NCI-H2107 (cell line): ENCODE results near the gene HLF.

Experiments
- DNase-seq: peaks from one replicate; lab custom pipeline; 2025; lab: John Stamatoyannopoulos, UW

HLF gene

DNA sequence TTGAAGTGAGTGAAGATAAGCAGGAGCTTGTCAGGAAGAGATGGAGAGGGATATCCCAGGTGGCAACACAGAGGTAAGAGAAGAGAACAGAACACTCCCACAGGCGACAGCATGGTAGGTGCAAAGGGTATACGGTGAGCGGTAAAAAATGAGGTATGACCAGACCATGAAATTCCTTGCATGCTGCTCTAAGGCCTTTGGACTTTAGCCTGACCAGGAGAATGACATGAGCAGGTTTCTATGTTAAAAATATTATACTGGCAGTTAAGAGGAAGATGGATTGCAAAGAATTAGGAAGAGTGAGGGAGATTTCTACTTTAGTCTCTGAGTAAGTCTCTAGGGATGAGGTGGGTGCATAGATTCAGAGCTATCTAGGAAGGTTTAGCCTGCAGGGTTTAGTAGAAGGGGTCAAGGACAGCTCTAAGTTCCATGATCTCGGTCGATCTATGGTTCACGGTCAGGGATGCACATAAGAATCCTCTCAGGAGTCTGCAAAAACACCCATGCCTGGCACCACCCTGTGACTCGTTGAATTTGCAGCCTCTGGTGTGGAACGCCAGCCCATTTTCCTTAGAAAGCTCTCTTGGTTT is 65.7 kb downstream of the HLF start:
- no peak for DNase-seq

DNA sequence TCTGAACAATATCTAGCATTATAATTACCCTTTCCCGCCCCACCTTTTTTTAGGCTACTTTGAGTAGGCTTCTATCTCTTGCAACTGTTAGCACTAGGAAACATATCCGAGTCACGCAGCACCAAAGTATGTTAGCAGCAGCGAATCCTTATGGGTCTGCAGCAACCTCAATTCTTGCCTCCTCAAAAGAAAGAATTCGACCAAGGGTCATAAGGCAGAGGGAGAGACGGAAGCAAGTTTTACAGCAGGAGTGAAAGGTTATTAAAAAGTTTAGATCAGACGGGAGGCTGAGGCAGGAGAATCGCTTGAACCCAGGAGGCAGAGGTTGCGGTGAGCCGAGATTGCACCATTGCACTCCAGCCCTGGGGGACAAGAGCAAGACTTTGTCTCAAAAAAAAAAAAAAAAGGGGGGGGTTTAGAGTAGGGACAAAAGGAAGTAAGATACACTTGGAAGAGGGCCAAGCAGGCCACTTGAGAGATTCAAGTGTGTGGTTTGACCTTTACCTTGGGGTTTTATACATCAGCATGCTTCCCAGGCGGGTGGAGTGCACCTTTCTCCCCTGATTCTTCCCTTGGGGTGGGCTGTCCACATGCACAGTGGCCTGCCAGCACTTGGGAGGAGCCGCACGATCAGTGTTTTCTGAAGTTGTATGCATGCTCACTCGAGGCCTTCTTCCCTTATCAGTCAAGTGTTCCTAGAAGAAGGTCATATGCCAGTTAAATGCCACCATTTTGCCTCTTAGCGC is 67.7 kb downstream of the HLF start:
- peak; percentile 15 for DNase-seq

DNA sequence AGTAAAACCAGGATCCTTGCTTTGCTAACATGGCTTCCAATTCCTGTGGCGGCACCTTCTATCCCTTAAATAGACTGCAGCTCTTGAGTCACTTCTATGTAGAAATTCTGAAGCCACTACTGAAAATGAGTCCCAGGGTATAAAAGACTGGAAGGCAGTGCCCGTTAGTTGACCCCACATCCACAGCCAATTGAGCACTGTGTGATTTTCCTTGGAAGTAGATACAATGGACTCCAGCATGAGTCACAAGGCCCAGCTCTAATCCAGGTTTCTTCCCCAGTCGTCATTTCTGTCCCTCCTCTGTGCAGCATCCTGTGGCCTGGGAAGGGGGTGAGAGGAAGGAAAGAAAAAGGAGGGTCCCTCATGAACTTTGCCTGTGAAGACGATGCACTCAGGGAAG is 69.5 kb downstream of the HLF start:
- DNase-seq, result no peak

DNA sequence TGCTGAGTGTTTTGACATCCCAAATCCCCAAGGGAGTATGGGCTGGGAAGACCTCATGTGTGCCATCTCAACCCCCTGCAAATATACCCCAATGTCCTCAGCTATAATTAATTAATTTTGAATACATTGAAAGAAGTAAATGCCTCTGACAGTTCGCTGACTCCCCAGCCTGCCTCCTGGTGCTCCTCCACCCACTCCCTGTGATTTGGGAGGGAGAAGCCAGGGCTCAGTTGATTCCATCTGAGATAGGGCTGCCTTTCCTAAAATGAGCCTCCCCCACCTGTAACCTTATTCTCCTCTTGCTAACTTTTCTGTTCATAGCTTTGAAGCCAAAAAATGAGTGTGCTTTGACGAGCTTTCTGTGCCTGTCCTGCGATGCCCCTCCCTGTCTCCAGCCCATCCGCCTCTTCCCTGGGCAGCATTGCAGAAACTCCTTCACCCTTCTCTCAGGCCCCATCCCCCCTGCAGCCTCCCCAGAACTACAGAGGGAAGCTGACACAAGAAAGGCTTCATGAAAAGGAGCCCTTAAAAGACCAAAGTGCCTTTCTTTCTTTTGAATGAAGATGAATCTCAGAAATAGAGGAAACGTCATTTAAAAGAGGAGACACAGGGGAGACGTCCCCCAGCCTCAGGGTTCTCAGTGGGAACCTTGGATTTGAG is 70.3 kb downstream of the HLF start:
- DNase-seq, result no peak

DNA sequence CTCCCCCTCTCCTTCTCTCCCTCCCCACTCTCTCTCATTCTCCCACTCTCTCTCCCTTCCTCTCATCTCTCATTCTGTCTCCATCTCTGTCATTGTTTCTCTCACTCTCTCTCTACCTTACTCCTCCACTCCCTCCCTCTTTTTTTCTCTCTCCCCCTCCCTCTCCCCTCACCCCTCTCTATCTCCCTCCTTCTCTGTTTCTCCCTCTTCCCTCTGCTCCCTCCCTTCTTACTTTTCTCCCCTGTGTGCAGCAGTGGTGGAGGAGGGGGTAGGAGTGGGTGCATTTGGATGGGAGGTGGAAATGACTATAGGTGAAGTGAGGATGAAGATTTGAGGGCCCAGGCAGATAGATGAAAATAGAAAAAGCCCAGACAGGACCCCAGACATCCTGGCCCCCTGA is 70.9 kb downstream of the HLF start:
- DNase-seq, result no peak

DNA sequence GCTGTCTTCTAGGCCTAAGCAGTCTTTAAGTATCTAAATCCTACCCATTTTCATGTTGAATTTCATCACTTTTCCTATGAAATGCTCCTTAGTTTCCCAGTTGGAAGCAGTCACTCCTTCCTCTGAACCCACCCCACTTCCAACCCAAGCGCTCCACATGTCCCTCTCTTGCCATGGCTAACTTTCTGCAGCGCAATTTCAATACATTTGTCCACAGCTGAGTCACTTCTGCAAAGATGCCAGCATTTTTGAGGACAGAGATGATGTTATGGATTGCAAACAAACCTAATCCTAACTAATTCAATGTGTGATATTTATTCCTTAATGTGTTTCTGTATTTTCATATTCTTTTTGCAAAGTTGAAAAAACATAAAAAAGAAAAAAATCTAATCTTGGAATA is 71.7 kb downstream of the HLF start:
- DNase-seq, result no peak

DNA sequence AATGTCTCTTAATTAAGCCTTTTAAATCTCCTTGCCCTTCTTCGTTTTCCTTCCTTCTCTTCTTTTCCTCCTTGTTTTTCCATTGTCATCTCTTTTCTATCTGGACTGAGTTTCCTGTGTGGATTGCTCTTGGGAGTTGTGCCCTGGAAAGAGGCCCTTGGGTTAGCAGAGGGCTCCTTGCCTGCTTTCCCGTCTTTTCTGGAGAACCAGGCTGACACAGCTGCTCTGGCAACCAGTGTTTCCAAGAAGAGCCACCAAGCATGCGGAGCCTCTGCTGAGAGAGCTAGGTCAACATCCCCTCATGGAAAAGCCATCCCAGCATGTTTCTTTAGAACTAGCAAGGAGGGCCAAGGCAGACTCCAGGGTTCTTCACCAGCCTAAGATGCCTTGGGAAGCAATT is 75.4 kb downstream of the HLF start:
- no peak for DNase-seq

DNA sequence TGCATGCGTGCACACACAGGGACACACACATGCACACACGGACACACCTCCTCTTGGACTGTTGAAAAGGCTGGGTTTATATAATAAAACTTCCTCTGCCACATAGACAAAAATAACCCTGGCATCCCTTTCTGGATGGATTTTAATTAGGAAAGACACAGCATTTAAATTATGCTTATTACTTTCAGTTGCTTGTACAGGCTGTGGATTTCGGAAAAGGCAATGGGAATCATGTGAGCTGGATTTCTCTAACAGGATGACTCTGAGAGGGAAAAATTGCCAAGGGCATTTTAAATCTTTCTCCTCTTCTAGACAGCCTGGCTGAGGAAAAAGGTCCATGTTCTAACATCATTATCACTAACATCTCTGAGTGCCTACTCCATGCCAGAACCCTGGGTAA is 75.9 kb downstream of the HLF start:
- DNase-seq, result no peak

DNA sequence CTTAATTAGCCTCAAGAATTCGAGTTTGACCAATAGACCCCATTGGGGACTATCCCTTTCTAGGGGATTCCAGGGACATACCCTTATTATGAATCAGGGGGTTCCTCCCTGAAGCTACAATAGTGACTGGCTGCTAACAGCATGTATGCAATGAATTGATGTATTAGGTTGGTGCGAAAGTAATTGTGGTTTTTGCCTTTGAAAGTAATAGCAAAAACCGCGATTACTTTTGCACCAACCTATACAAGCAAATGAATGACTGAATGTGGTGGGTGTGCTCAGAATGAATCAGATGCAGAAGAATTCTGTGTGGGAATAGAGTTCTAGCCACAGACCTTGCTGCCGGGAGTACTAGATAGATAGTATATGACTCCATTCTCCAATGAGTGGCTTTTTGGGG is 76.7 kb downstream of the HLF start:
- no peak for DNase-seq

DNA sequence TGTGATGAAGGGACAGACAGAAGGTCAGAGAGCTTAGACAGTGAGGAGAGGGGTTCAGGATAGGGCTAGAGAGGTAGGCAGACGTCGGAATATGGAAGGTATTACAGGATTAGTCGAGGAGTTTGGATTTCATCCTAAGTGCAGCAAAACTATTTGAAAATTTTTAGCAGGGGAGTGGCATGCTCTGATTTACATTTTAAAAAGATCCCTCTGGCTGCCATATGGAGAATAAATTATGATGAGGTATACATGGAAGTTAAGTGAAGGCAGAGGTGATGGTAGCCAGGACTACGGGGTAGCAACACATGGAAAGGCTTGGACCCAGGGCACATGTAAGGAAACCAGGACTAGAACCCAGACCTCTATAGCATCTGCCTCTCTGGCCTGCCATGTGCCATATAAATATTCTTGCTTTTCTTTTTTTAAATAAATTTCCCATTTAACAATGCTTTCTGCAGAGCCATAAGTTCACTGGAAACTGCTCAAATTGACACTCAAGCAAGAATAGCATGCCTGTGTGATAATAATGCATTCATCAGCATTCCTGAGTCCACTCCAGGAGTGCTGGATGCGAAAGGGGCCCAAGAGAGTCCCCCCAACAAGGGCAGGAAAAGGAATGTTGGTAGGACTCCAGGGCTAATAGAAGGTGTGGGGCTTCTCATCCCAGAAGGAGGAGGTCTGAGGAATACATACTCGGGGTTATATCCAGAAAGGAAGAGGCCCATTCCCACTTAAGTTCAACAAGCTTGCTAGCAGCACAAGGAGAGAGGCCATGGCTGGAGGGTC is 78.2 kb downstream of the HLF start:
- no peak for DNase-seq

DNA sequence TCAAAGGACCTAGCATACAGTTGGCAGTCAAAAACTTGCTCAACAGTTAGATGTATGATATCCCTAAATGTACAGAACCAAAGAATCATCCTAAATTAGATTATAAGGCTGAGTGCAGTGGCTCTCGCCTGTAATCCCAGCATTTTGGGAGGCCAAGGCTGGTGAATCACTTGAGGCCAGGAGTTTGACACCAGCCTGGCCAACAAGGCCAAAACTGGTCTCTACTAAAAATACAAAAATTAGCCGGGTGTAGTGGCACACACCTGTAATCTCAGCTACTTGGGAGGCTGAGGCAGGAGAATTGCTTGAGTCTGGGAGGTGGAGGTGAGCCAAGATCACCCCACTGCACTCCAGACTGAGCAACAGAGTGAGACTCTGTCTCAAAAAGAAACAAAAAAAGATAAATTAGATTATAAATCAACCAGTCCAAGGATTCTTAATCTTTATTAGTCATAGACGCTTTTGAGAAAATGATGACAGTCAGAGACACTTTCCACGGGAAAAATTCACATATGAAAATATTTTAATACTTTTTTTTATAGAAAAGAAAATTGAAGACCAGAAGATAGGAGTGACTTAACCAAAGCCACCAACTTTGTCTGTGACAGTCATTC is 79.2 kb downstream of the HLF start:
- DNase-seq, result no peak

DNA sequence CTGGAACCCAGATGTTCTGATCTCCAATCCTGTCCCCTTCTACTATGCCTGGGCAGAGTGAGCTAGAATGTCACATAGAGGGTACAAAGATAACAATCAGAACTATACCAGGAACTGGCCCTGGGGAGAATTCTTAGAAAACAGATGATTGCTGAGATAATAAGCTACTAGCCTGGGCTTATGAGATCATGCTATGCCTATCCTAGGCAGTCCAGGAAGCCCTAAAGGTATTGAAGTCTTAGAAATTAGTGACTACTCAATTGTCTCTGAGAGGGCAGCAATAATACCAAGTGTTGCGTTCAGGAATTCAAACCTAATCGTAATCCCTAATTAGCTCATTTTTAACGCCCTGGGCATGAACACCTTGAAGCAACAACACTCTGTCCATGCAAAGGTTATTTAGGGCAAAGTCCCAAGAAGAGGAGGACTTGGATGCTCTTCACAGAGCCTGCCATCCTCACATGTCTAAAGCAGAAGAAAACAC is 79.8 kb downstream of the HLF start:
- no peak for DNase-seq

DNA sequence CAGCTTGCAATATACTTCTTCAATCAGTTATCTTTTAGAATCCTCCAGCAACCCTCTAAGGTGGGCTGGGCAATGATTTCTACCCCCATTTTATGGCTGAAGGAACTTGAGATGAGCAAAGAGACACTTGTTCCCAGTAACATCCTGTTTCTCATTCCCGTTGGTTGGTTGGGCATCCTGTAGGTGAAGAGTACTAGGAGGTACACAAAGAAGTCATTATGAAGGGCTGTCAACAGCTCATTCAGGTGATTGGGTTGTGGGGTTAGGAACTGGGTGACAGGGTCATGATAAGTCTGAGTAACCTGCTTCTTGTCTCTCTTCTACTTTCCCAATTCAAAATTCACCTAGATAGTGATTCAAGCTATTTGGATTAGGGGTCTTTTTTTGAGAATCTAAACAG is 80.4 kb downstream of the HLF start:
- DNase-seq, result no peak

DNA sequence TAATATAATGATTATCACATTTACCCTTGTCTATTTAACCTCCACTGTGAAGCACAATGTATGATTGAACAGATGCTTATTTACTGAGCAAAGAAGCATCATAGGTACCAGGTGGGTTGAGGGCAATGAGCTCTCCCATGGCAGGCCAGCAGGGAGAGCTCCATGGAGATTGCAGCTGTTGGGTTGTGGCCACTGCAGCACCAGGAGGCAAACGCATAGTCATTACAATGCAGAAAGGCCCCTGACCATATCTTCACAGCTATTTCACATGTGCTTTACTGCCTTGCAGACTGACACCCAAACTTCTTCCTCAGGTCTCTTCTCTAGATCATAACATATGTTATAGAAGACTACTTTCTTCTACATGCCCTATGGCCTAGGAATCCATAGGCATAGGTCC is 81.9 kb downstream of the HLF start:
- DNase-seq, result no peak

DNA sequence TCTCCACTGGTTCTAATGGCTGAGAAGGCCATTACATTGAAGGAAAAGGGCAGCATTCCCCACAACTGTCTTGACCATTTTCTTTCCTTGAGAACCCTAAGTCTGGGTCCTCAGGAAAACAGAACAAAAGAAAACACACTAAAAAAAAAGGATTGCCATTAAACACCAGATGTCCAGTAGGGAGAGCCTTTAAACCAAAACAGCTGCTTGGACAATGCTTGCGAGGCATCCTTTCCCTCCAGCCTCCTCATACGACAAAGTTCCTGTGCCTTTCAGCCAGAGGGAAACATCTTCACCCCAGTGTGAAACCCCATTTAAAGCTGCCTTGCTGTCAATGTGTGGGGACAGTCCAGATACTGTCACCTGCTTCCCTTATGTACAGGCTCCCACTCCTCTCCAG is 82.6 kb downstream of the HLF start:
- no peak for DNase-seq

DNA sequence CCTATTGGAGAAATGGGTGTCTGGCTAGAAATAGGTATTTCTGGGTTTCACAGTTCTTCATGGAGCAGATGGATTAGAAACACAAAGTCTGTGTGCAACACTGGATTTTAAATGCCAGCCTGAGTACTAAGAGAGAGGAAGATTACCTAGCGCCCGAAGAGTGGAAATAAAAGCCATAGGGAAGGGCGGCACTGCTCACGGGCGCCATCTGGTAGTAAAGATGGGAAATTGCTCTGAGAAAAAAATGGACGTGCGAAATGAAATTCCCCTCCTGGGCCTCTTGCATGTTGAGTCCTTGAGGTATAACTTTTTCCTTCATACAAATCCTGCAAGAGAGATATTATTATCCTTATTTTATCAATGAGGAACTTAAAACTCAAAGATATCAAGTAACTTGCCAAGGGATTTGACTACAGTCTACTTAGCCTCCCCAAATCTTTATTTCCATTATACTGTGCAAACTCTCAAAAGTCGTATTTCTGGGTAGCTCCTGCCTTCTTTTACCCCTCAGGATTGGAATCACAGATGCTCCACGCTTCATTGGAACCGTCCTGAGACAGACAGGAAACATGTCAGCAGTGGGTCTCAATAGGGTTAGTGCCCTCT is 84.1 kb downstream of the HLF start:
- DNase-seq, result peak; percentile 47

DNA sequence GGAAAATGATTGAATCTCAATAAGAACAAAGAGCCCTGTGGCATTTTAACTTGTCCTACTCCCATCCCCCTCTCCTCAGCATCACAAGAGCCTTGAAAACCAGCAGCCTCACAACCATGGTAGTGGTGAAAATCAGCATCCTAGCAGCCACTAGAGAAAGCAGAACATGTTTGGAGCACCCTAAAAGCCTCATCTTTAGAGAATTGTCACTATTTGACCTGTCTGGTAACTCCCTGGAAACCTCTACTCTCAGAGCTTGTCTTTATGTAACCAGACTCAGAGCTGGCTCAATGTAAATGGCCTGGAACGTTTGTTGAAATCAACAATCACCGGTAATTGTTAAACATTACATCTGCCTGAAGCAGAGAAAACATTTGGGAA is 86.1 kb downstream of the HLF start:
- DNase-seq, result no peak

DNA sequence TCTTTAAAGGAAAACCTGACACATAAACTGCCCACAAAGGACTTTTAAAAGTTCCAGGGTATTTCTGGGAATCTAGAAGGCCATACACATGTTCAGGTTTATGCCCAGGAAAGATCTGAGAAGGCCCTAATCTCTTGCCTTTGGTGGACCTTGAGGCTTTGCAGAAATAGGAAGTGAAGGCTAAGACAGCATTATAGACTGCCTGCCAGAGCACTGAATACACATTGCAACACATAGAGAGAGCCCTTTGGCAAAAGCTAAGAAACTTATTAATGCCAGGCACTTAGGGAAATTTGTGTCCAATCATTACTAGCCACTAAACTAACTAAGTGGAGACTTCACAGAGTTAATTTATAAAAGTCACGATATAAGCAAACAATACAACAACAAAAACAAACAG is 86.5 kb downstream of the HLF start:
- DNase-seq, result no peak

DNA sequence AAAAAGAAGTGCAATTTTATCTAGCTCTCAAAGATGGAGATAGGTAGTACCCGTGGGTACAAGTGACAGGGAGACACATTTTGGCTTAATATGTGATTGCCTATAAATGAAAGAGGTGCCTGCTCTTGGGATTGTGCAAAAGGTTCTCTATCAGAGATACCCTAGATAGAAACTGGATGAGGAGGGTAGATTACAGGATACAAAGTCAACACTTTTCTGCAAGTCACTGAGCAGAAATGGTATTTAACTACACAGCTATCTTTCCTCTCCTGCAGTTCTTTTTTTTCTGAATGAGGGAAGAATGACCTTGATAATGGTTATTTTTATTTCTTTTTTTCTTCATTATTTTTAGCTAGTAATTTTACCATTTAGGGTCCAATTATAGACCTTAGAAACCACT is 89.2 kb downstream of the HLF start:
- no peak for DNase-seq

DNA sequence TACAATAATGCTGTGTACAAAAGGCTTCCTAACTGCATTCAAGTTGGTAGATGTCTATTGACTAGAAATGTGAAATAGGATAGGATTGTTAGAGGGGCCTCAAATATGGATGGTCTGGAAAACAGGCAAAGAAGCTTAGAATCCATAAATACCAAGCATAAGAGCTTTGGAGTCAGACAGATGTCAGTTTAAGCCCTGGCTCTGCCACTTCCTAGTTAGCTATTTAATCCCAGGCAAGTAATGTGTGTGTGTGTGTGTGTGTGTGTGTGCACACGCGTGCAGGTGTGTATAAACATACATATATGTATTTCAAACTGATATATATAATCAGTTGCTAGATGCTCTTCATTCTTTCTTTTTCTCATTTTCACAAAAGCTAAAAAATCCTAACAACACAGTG is 90.2 kb downstream of the HLF start:
- no peak for DNase-seq

DNA sequence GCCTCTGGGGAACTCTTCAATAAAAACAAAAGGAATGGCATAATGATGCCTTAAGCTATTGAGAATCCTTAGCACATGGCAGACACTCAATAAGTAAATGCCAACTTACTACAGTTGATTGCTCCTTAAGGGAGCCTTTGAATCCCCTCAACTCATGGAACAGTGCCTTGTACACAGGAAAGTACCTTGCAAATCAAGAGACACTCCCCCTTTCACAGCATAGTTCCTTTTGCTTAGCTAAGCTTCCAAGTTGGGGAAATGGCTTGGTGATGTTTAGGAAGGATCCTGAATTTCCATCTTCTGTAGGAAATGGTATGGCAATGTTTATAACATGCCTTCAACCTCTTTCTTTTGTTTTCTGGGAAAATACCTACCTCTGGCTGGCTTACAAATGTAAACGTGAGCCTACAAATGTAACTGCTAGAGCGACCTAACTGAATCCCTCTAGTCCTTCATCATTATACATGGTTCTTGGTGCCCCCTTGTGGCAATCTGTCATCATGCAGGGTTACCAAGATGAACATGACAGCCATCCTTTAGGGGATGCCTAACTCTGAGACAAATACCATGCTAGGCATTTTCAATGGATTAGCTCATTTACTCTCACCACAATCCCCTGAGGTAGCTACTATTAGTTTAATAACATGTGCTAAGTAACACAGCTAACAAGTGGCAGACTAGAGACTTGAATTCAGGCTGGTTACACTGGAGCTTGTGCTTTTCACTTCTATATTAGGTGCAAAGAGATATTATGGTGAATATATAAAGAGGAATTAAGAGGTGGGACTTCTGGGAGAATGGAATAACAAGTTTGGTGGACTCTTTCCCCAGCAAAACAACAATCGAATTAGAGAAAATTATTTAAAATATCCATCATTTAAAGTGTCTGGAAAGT is 91.9 kb downstream of the HLF start:
- peak; percentile 1 for DNase-seq
